ENCODE measurements around the gene CTRL.

Gene CTRL

DNA sequence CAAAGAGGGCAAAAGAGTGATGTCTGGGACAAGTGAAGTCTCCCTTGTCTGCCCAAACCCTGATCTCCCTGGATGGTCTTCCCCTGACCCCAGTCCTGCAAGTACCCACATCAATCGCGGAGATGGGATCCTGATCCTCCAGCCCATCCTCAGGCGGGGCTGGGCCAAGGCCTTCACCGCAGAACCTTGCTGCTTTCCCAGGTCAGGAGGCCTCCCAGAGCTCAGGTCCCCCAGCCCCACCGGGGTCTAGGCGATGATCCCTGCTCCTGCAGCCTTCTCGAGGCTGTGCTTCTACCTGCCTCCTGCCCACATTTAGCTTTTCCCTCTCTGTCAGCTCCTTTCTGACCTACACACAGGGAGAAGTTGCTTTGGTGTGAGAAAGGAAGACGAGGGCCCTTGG is 30.5 kb upstream of the CTRL start:
- DNase-seq: no peak

DNA sequence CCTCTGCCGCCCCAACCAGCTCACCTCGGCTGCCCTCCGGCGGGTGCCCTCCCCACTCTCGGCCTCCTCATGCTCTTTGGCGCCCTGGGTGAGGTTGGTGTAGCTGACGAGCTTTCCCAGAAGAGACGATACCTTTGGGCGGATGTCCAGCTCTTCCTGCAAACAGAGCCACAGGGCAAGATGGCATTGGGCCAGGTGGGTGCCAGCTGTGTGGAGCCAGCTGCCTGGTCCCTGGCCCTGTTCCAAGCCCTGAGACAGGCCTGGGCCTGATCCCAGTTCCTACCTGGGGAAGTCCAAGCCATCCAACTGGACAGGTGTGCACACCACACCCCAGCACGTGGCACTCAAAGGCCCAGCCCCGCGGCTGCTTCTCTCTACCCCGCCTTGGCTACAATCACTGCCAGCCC is 29.9 kb upstream of the CTRL start:
- peak in 1 of 2 experiments; percentile 17 for DNase-seq

DNA sequence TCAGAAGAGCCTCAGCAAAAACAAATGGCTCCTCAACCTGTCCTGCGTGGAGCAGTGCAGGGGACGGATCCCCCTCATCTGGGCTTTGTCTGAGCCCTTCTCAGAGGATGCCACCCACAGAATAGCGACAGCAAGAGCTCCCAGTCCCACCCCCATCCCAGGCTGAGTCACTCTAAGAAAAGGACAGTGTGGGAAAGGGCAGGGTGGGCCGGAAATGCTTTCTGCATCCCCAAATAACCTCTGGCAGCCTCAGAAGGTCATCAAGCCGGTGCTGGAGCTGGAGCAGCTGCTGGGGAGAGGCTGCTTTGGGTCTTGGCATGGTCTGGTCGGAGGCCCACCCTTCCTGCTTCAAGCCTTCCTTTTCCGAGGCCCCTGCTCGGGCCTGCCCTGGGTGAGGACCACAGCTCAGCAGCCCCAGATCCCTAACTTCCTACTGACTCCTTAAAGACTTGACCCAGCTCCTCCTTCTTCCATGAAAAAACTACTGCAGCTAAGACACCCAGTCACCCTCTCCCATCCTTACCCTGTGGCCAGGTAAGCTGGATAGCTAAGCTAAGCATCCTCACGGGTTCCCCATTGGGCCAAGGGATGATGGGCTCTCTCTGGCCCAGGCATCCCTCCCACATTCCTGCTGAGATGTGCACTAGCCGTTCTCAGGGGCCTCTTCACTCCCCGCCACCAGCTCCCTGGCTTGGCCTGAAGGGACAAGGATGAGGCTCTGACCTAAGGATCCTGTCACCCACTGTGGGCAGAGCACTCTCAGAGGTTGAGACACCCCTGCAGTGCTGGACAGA is 28.1 kb upstream of the CTRL start:
- DNase-seq: no peak

DNA sequence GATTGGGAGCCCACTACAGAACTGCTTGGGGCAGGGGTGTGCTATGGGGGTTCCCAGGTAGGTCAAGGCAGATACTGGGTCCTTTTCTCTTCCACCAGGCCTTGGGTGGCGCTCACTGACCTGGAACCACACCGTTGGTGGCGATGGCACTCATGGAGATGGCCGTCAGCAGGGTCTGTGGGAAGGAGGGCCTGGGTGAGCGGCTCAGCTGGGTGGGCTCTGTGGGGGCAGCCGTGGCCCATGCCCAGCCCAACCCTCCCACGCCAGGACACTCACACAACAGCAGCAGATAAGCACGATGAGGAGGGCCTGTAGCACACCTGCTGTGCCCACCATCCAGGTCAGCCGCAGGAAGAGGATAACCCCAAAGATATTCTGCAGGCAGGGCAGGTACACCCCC is 26.0 kb upstream of the CTRL start:
- no peak for DNase-seq

DNA sequence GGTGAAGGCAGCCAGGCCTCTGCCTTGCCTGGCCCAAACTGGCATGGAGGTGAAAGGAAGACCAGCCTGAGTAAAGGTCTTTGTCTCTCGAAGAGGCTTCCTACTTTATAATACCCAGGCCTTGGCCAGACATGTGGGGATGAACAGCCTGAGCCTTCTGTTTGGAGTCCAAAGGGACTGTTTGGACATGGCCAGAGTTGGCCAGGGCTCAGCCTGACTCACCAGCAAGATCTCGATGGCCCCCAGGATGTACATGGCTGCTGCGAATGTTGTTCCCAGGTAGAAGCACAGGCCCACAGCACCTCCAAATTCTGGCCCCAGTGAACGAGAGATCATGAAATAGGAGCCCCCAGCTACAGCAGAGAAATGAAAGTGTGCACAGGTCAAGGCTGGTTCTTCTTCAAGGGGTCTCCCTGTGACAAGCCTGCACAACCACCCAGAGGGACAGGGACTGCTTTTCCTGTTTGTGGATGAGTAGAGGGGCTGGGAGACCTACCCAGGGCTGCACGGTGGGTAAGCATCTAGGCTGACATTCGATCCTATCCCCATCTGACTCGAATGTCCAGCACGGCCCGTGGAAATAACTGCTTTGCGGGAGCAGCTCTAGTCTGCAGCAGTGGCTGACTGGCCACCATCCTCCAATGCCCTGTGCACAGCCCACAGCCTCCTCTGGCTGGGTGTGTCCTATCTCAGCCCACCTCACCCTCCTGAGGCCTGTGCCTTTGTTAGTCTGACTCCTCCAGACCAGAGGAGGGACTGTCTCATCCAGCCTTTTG is 22.9 kb upstream of the CTRL start:
- DNase-seq: no peak

DNA sequence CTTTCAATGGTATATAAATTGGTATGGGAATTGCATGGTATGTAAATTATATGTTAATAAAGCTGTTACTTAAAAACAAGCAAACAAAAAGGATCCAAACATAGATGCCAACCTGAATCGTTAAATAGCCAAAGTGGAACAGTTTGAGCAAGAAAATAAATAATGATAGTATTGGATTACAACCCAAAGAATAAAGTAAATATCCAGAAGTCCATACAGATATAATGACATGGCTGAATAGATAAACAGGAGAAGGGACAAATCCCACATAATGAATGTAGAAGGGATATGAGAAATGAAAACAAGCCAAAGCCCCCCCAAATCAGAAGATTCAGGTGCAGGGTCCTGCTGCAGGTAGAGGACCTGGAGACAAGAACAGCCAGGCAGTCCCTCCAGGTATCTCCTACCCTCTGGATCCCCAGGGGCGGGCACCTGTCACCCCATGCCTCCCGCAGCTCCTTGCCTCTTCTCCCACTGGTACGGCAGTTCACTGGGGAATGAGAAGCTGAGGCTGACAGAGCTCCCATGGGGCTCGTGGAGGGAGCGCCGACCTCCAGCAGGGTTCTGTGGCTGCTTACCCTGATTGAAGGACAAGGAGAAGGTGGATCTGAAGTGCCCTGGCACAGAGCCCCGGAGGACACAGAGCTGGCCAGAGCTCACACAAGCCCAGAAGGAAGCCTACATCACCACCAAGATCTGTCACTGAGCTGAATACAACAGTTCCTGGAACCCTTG is 22.1 kb upstream of the CTRL start:
- no peak for DNase-seq

- no peak for DNase-seq
Measured at GRCh38 chr16:67951485-67951884, 19.8 kb upstream of the CTRL start.

GRCh38 chr16:67950335-67950843 is 18.7 kb upstream of the CTRL start:
- DNase-seq: no peak

DNA sequence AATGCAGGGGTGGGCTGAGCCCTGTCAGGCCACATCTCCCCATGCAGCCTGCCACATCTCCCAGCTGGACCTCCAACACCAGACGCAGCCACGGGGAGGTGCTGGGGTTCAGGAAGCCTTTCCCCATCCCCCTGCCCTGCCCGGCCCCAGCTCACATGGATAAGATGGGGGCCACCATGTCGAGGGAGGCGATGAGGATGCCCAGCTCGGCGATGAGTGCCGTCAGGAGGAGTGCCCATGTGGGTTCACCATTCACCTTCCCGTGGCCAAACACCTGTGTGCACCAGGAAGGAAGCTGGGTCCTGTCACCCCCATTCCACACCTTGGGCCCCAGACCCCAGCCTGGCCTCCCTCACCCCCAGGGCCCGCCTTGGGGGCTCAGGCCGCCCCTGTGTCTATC is 18.0 kb upstream of the CTRL start:
- DNase-seq: no peak

GRCh38 chr16:67948015-67948414 is 16.4 kb upstream of the CTRL start:
- peak in 1 of 2 experiments; percentile 35 for DNase-seq

GRCh38 chr16:67946966-67947558 is 15.4 kb upstream of the CTRL start:
- no peak for DNase-seq

DNA sequence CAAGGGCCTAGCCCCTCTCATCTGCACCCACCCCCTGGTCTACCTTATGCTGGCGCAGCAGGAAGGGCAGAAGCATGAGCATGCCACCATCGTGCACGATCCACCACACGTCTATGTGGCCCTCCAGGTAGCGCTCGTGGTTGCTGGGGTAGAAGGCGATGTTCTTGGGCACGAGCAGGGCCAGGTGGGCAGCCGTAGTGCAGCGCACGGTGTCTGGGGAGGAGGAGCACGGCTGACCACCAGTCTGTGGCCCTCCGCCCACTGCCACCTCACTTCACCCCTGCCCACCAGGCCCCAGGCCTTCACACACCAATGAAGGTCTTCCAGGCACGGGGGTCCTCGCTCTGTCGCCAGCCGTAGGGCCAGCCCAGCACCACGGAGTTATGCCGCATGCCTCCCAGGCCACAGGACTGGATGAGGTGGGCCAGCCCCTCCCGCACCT is 14.5 kb upstream of the CTRL start:
- no peak for DNase-seq

- no peak for DNase-seq
Measured at GRCh38 chr16:67945392-67945933, 13.8 kb upstream of the CTRL start.

GRCh38 chr16:67944690-67945391 is 13.2 kb upstream of the CTRL start:
- DNase-seq: no peak

- no peak for DNase-seq
Measured at GRCh38 chr16:67943619-67944504, 12.2 kb upstream of the CTRL start, which contains the start of gene LCAT. Gene LCAT, minus strand, starts transcription at chr16:67944120. Its CDS starts 19 bp downstream, at chr16:67944101.

GRCh38 chr16:67943256-67943618 is 11.6 kb upstream of the CTRL start:
- DNase-seq: no peak

GRCh38 chr16:67942510-67943255 is 11.0 kb upstream of the CTRL start:
- DNase-seq: no peak

GRCh38 chr16:67942200-67942509 is 10.5 kb upstream of the CTRL start:
- peak in 1 of 2 experiments; percentile 43 for DNase-seq

DNA sequence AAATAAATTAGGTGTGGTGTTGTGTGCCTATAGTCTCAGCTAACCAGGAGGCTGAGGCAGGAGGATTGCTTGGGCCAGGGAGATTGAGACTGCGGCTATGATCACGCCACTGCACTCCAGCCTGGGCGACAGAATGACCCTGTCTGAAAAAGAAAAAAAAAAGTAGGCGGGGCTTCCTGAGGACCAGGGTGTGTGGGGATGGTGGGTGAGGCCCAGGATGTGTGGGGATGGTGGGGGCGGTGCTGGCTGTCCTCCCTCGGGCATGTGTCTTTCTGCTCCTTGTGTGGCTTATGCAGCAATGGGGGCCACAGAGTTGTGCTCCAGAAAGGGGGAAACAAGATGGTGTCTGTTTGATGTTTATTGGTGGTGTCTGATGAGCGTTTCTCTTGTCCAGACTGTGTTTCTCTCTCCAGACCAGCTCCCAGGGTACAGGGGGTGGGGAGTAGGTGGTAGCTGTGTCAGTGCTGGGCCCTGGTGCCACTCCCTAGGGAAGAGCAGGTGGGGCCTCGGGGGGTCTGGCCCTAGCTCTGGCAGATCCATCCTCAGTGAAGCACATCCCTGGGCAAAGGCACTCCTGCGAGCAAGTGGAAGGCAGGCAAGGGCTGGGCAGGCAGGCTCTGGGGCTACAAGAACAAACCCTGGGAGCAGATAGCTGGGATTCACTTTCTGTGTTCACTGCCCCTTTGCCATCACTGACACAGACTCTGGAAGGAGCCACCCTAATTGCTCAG is 10.0 kb upstream of the CTRL start:
- no peak for DNase-seq

Data from NCI-H526 (cell line).